PFSK-1 (cell line): ENCODE data around the gene MRPS10.

ENCODE experiments used
- FOXP2 ChIP-seq: optimal IDR thresholded peaks from 2 replicates; pipeline ENCODE3; 2011; ENCODE audit warnings: borderline replicate concordance, control low read depth, inconsistent platforms; ENCODE audit not compliant: insufficient read depth; ENCODE audit errors: extremely low read length, extremely low read depth
- POLR2AphosphoS5 ChIP-seq: IDR thresholded peaks from 2 replicates; pipeline ENCODE4 v1.6.1; 2012; ENCODE audit warnings: low read depth, mild to moderate bottlenecking, control low read depth, low read length, moderate library complexity
- REST ChIP-seq, 2 experiments: IDR thresholded peaks; 2 replicates each; pipeline versions ENCODE4 v1.6.1 to v1.8.0; 2011 to 2012; ENCODE audit warnings: low read depth in 2 of 2, low read length in 2 of 2, control low read depth in 1 of 2, inconsistent platforms in 1 of 2, mild to moderate bottlenecking in 1 of 2, moderate library complexity in 1 of 2; ENCODE audit not compliant: insufficient read depth in 1 of 2
- SIN3A ChIP-seq: IDR thresholded peaks from 2 replicates; pipeline ENCODE4 v1.6.1; 2012; ENCODE audit warnings: mild to moderate bottlenecking, low read length, moderate library complexity, borderline replicate concordance; ENCODE audit not compliant: insufficient read depth
- TAF1 ChIP-seq: IDR thresholded peaks from 2 replicates; pipeline ENCODE4 v1.6.1; 2012; ENCODE audit warnings: low read length, control low read depth, borderline replicate concordance; ENCODE audit not compliant: insufficient read depth

MRPS10 gene

GRCh38 chr6:42236682-42237473 is 19.2 kb upstream of the MRPS10 start:
- TF ChIP-seq REST (IDR thresholded peaks at IDR 0.05; ENCODE audit: insufficient read depth in 1 of 2, low read depth in 2 of 2, low read length in 2 of 2): no peak
- no peak for TF ChIP-seq POLR2AphosphoS5
- no peak for TF ChIP-seq TAF1
- TF ChIP-seq FOXP2: no peak
- no peak for TF ChIP-seq SIN3A

GRCh38 chr6:42236030-42236429 is 18.4 kb upstream of the MRPS10 start:
- TF ChIP-seq SIN3A: no peak
- no peak for TF ChIP-seq POLR2AphosphoS5
- no peak for TF ChIP-seq TAF1
- no peak for TF ChIP-seq FOXP2
- TF ChIP-seq REST (IDR thresholded peaks at IDR 0.05; ENCODE audit: insufficient read depth in 1 of 2, low read depth in 2 of 2, low read length in 2 of 2): no peak

- TF ChIP-seq REST (IDR thresholded peaks at IDR 0.05; ENCODE audit: insufficient read depth in 1 of 2, low read depth in 2 of 2, low read length in 2 of 2) (no peak), TAF1 (no peak), POLR2AphosphoS5 (no peak), FOXP2 (no peak), SIN3A (no peak)
Observed at GRCh38 chr6:42232035-42232434, 14.4 kb upstream of the MRPS10 start.

- TF ChIP-seq TAF1 (no peak), REST (IDR thresholded peaks at IDR 0.05; ENCODE audit: insufficient read depth in 1 of 2, low read depth in 2 of 2, low read length in 2 of 2) (no peak), POLR2AphosphoS5 (no peak), FOXP2 (no peak), SIN3A (no peak)
Observed at GRCh38 chr6:42230345-42231321, 13.0 kb upstream of the MRPS10 start.
